ENCODE data around the gene VSIG1.
A peak's percentile ranks its signal among the peaks of the same experiment; 100 is the strongest.

The VSIG1 gene

GRCh38 chrX:108044554-108045256 lies at the start of gene VSIG1:
Gene VSIG1, plus strand, starts transcription at chrX:108045065. Its CDS starts 66 bp downstream, at chrX:108045131.
- in situ Hi-C loops (cut with MboI; ENCODE audit: low pct_unique_long_range_greater_than_20kb, low sequenced_read_pairs) = no loop called here
- no peak for DNase-seq

DNA sequence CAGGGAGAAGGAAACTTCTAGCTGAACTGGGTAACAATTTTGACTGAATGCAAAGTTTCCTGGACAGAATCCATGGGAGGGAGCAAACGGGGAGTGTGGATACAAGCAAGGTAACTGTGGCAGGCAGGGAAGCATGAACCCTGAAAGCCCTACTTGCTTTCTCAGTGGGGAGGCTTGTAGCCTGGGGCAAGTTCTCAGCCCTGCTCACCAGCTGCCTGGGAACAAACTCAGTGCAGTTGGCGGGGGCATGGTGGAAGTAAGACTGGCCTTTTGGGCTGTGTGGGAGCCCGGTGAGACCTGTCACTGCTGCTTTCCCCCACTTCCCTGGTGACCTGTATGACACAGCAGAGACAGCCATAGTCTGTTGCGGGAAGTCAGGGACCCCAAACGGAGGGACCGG lies 48.7 kb upstream of the VSIG1 start:
- no peak for DNase-seq
- in situ Hi-C loops (cut with MboI; ENCODE audit: low pct_unique_long_range_greater_than_20kb, low sequenced_read_pairs) = no loop called here

DNA sequence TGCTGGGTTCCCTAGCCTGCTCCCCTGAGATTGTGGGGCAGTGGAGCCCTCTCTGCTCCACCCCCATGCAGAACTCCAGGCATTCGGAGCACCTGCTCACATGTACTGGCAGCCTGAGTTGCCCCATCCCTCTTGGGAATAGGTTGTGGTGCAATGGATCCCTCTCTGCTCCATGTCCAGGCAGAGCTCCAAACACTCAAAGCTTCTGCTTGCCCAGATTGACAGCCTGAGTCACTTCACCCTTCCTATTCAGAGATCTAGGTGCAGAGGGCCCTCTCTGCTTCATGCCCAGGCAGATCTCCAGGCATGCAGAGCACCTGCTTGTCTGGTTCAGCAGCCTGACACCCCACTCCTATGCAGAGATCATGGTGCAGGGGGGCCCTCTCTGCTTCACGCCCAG lies 44.1 kb upstream of the VSIG1 start:
- in situ Hi-C loops (cut with MboI; ENCODE audit: low pct_unique_long_range_greater_than_20kb, low sequenced_read_pairs) = no loop called here
- no peak for DNase-seq

GRCh38 chrX:108001218-108001814 lies 43.5 kb upstream of the VSIG1 start:
- in situ Hi-C loops (cut with MboI; ENCODE audit: low pct_unique_long_range_greater_than_20kb, low sequenced_read_pairs) = no loop called here
- peak; percentile 45 for DNase-seq

GRCh38 chrX:108018656-108019381 lies 26.0 kb upstream of the VSIG1 start:
- no peak for DNase-seq
- in situ Hi-C loops (cut with MboI; ENCODE audit: low pct_unique_long_range_greater_than_20kb, low sequenced_read_pairs) = no loop called here

DNA sequence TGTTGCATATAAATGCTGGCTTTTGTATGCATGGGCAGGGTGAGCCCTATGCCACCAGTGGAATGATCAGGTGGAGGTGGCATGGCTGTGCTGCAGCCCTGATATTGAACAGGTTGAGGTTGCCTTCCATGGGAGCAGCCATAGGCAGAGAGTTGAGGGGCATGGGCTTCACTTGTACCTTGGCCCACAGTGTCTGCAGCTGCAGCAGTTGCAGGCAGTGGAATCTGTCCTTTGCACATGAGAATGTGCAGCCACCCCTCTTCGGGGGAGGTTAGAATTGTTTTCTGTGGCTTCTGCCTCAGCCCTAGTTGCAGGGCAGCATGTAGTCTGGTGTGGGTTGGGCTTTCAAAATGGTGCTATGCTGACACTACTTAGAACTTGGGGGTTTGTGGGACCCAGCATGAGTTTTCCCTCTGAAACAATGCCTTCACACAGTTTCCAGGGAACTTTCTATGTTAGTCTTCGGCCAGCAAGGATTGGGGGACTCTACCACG lies 25.4 kb upstream of the VSIG1 start:
- no peak for DNase-seq
- in situ Hi-C loops (cut with MboI; ENCODE audit: low pct_unique_long_range_greater_than_20kb, low sequenced_read_pairs) = no loop called here

- in situ Hi-C loops (cut with MboI; ENCODE audit: low pct_unique_long_range_greater_than_20kb, low sequenced_read_pairs) = no loop called here
- peak; percentile 43 for DNase-seq
Observed at GRCh38 chrX:108020631-108021030, 24.2 kb upstream of the VSIG1 start.

- no peak for DNase-seq
- in situ Hi-C loops (cut with MboI; ENCODE audit: low pct_unique_long_range_greater_than_20kb, low sequenced_read_pairs) = no loop called here
Observed at GRCh38 chrX:108022491-108023089, 22.3 kb upstream of the VSIG1 start.

DNA sequence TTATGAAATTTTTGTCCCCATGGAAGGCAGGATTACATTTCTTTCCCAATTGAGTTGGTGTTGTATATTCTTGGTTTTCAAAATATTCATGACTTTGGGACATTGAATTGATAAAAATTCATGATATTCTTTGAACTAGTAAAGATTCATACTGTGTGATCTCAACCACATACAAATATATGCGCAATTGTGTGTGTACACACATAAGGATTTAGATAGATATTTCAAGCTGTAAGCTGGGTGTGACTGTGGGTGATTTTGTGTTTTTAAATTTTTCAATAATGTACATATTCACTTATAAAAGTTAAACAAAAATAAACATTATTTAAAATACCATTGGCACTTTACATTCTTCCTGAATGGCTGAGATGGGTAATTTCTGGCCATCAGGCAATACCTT lies 19.5 kb upstream of the VSIG1 start:
- no peak for DNase-seq
- in situ Hi-C loops (cut with MboI; ENCODE audit: low pct_unique_long_range_greater_than_20kb, low sequenced_read_pairs) = no loop called here

DNA sequence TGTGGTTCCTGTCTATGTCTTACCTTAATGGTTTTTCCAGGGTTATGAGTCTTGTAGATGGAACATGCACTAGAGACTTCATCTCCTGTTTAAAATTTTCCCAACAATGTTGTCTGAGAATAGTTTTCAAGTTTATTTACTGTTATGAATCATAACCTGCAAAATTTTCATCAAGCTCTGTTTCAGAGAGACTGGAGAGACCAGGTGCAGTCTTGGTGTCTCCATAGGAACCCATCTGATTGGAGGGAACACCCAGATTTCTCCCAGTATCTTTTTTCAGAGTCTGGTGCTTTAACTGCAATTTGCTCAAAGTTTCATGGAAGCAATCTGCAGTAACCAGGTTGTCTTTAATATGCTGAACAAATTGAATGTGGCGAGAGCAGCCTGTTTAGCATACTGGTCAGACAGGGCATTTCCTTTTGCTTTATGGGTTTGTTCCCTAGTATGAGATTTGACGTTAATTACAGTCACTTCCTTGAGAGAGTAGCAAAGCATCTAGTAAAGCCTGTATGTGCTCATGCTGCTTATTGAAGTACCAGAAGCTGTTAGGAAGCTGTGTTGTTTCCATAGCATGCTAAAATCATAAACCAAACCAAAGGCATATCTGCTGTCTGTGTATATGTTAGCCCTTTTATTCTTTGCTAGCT lies 18.8 kb upstream of the VSIG1 start:
- in situ Hi-C loops (cut with MboI; ENCODE audit: low pct_unique_long_range_greater_than_20kb, low sequenced_read_pairs) = no loop called here
- DNase-seq = no peak

DNA sequence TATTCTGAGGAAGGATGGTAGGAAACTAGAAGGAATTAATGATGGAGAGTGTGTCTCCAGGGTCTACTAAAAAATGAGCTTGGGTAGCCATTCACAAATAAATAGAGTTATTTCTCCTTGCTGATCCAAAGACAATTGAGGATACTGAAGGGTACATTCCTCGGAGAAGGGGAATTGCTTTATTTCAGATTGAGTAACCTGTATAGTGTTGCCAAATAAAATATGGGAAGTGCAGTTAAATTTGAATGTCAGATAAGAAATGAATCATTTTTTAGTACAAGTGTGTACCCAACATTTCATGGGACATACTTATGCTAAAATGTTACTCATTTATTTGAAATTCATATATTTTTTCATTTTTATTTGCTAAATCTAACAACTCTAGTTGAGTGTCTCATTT lies 16.0 kb upstream of the VSIG1 start:
- in situ Hi-C loops (cut with MboI; ENCODE audit: low pct_unique_long_range_greater_than_20kb, low sequenced_read_pairs) = no loop called here
- DNase-seq = no peak

DNA sequence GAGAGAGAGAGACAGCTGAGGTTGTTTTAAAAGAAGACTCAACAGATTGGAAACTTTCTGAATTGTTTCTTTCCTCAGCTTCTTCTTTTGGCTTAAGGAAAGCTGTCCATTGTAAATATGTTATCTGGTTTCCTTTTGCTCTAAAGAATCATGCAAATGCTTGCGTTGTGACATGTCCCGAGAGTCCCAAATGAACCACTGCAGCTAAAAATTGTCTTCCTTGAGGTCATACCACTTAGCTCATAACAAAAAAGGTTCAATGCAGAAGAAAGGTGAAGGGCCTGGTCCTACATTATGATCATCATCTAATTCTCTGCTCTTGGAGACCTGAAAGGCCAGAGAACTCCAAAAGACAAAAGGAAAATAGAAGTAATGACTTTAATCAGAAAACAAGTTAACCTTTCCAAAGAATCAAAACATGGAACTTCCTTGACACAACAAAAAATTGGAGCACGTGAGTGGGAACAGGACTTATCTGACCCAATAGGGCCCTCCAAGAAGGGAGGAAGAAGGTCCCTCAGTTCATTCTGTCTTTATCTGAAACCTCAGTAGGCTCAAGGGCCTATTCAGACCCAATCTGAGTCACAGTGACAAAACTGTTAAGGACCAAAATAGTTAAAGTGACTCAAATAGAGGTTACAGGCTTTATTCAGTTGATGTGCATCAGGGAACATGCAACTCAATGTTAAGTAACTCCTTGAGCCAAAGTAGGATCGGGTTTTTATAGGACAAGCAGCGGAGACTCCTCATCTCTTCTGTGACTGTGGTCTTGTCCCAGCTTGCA lies 14.7 kb upstream of the VSIG1 start:
- in situ Hi-C loops (cut with MboI; ENCODE audit: low pct_unique_long_range_greater_than_20kb, low sequenced_read_pairs) = no loop called here
- DNase-seq = no peak

DNA sequence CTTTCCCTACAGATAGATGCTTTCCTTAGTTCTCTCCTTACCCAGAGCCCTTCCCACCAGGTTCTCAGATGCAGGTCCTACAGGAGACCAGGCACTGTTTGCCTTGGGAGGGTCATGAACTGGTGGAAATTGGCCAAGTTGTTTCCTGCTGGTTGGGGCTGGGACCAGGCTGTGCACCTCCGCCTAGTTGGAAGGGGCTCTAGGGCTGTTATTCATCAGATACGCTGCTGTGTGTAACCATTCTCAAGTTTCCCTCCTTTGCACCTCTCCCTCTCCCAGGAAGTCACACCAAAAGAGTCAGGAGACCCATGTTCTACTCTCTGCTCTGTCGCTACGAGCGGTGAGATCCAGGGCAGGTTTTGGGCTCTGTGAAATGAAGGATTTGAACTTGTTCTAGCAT lies 11.9 kb upstream of the VSIG1 start:
- in situ Hi-C loops (cut with MboI; ENCODE audit: low pct_unique_long_range_greater_than_20kb, low sequenced_read_pairs) = no loop called here

GRCh38 chrX:108033890-108034289 lies 11.0 kb upstream of the VSIG1 start:
- in situ Hi-C loops (cut with MboI; ENCODE audit: low pct_unique_long_range_greater_than_20kb, low sequenced_read_pairs) = no loop called here
- no peak for DNase-seq

More for the DNA sequence above, 11.9 kb upstream of the VSIG1 start:
- DNase-seq = no peak

GRCh38 chrX:108034725-108035124 lies 10.1 kb upstream of the VSIG1 start:
- in situ Hi-C loops (cut with MboI; ENCODE audit: low pct_unique_long_range_greater_than_20kb, low sequenced_read_pairs) = no loop called here
- DNase-seq = no peak

DNA sequence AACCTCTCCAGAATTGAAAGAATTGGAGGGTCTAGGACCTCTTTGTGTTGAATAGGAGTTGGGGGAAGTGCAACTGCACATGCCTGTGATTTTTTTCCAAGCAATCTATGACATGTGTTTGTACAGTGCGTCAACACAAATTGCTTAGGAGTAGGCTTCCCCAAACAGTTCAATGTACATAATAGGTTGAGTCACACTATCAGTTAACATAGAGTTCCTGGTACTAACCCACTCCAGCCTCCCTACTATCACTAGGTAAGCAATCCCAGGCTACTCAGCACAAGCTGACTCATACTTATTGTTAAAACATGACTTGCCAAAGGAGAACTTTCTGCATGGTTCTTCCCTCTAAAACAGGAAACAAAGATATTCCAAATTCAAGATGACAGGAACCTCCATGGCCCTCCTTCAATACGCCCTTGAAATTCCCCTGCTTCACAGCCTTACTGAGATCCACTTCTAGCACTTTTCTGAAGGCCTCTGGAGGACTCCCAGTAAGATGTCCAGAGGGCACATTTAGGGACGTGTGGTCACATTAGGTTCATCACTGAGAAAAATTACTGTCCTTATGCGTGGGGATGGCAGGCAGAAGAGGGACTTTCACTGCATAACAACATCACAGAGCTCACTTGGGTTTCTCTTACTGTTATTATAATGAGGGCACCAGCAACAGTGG lies 8.4 kb upstream of the VSIG1 start:
- no peak for DNase-seq
- in situ Hi-C loops (cut with MboI; ENCODE audit: low pct_unique_long_range_greater_than_20kb, low sequenced_read_pairs) = no loop called here

- DNase-seq = no peak
- in situ Hi-C loops (cut with MboI; ENCODE audit: low pct_unique_long_range_greater_than_20kb, low sequenced_read_pairs) = no loop called here
Observed at GRCh38 chrX:108049649-108050048, 4.8 kb downstream of the VSIG1 start.

GRCh38 chrX:108053218-108053617 lies 8.4 kb downstream of the VSIG1 start:
- in situ Hi-C loops (cut with MboI; ENCODE audit: low pct_unique_long_range_greater_than_20kb, low sequenced_read_pairs) = no loop called here
- DNase-seq = no peak

Measured in KBM-7 (cell line).